Neural cell (in vitro differentiated cells): ENCODE data around the gene ACP4. TPM values are rescaled to one million over a fixed set of nuclear protein-coding genes. Genes with fewer than 3 reads are reported as not detected.
"Not testable (repeated sequence)": the region's sequence is repeated elsewhere in the genome, so short reads cannot be mapped to it uniquely, and the experiment has no call there.

Experiments used
- H2AFZ ChIP-seq: fragments of 200-600, 300-800 bp; sonication (generic), shearing (Covaris generic); 2 replicates; pipeline ENCODE4 v1.6.0; 2014; ENCODE audit warnings: low read depth, mild to moderate bottlenecking, antibody characterized with exemption, low read length, moderate library complexity
- H3F3A ChIP-seq: fragments of 200-600 bp; shearing (Covaris generic); 2 replicates; pipeline ENCODE4 v1.6.1; 2016; ENCODE audit warnings: mild to moderate bottlenecking, moderate library complexity, mixed read lengths, antibody characterized with exemption, low read length; ENCODE audit not compliant: insufficient read depth, poor library complexity, severe bottlenecking
- H3K27ac ChIP-seq: fragments of 200-600, 300-800 bp; sonication (generic), shearing (Covaris generic); 2 replicates; pipeline ENCODE4 v1.5.1; 2014; ENCODE audit warnings: mild to moderate bottlenecking, low read length, moderate library complexity
- H3K27me3 ChIP-seq: fragments of 300-800, 200-600 bp; sonication (generic), shearing (Covaris generic); 2 replicates; pipeline ENCODE4 v1.6.0; 2014; ENCODE audit warnings: mild to moderate bottlenecking, low read depth, low read length, moderate library complexity; ENCODE audit not compliant: insufficient read depth
- H3K36me3 ChIP-seq: fragments of 300-800, 200-600 bp; sonication (generic), shearing (Covaris generic); 2 replicates; pipeline ENCODE4 v1.5.1; 2014; ENCODE audit warnings: mild to moderate bottlenecking, antibody characterized with exemption, low read length, moderate library complexity; ENCODE audit not compliant: insufficient read depth
- H3K4me2 ChIP-seq: fragments of 300-800, 200-600 bp; sonication (generic), shearing (Covaris generic); 2 replicates; pipeline ENCODE4 v1.6.0; 2014; ENCODE audit warnings: mild to moderate bottlenecking, low read length
- H3K4me3 ChIP-seq: fragments of 300-800, 200-600 bp; sonication (generic), shearing (Covaris generic); 2 replicates; pipeline ENCODE4 v1.5.1; 2014; ENCODE audit warnings: mild to moderate bottlenecking, low read length, moderate library complexity
- H3K79me2 ChIP-seq: fragments of 200-600 bp; shearing (Covaris generic); replicated peaks from 2 replicates; pipeline ENCODE4 v1.6.0; 2014; ENCODE audit warnings: mild to moderate bottlenecking, low read length, moderate library complexity; ENCODE audit not compliant: insufficient read depth
- H3K9ac ChIP-seq: fragments of 300-800, 200-600 bp; sonication (generic), shearing (Covaris generic); 2 replicates; pipeline ENCODE4 v1.6.1; 2016; ENCODE audit warnings: mild to moderate bottlenecking, low read length, mixed read lengths
- H3K9me2 ChIP-seq: fragments of 200-600 bp; shearing (Covaris generic); 2 replicates; pipeline ENCODE4 v1.6.1; 2016; ENCODE audit warnings: mild to moderate bottlenecking, low read length, mixed read lengths; ENCODE audit not compliant: insufficient read depth
- H3K9me3 ChIP-seq: fragments of 200-600, 300-800 bp; sonication (generic), shearing (Covaris generic); 2 replicates; pipeline ENCODE4 v1.6.1; 2016; ENCODE audit warnings: mild to moderate bottlenecking, mixed run types, low read length, moderate library complexity, mixed read lengths
- H4K20me1 ChIP-seq: fragments of 200-600 bp; shearing (Covaris generic); 2 replicates; pipeline ENCODE4 v1.6.1; 2016; ENCODE audit warnings: mild to moderate bottlenecking, mixed run types; ENCODE audit not compliant: insufficient read depth
- EP300 ChIP-seq: fragments of 450-650 bp; conservative IDR thresholded peaks from 2 replicates; pipeline ENCODE4 v1.6.1; 2014; ENCODE audit warnings: antibody characterized with exemption, mild to moderate bottlenecking, moderate library complexity; ENCODE audit not compliant: poor library complexity, severe bottlenecking
- EZH2 ChIP-seq: fragments of 200-600, 300-800 bp; shearing (Covaris generic), sonication (generic); IDR thresholded peaks from 2 replicates; pipeline ENCODE4 v1.6.1; 2014; ENCODE audit warnings: antibody characterized with exemption, low read length, borderline replicate concordance, mild to moderate bottlenecking; ENCODE audit not compliant: insufficient read depth, poor library complexity, severe bottlenecking
- MXI1 ChIP-seq: fragments of 450-650 bp; conservative IDR thresholded peaks from 2 replicates; pipeline ENCODE4 v1.6.1; 2014; ENCODE audit warnings: antibody characterized with exemption, mild to moderate bottlenecking; ENCODE audit not compliant: poor library complexity, severe bottlenecking
- POLR2AphosphoS5 ChIP-seq: IDR thresholded peaks from 2 replicates; pipeline ENCODE4 v1.6.1; 2012
- RAD21 ChIP-seq: fragments of 450-650 bp; conservative IDR thresholded peaks from 2 replicates; pipeline ENCODE4 v1.6.1; 2014; ENCODE audit warnings: antibody characterized with exemption, mild to moderate bottlenecking, moderate library complexity
- SMC3 ChIP-seq: fragments of 450-650 bp; conservative IDR thresholded peaks from 2 replicates; pipeline ENCODE4 v1.6.1; 2014; ENCODE audit warnings: antibody characterized with exemption, mild to moderate bottlenecking, moderate library complexity; ENCODE audit not compliant: poor library complexity
- TAF1 ChIP-seq: IDR thresholded peaks from 2 replicates; pipeline ENCODE4 v1.6.1; 2012; ENCODE audit warnings: low read depth
- polyA plus RNA-seq: library from polyadenylated mRNA; depleted of rRNA; stranded (reverse); fragments of >200 nt; gene quantifications from 2 replicates; pipeline ENCODE4 v1.2.3, GENCODE V29; 2014
- TF ChIP-seq, protein P1 (sequence below): IDR thresholded peaks from 2 replicates; pipeline ENCODE4 v1.6.1; 2012; ENCODE audit warnings: borderline replicate concordance

Gene ACP4
- polyA plus RNA-seq, 1 donor from 2014 or later: not detected

DNA sequence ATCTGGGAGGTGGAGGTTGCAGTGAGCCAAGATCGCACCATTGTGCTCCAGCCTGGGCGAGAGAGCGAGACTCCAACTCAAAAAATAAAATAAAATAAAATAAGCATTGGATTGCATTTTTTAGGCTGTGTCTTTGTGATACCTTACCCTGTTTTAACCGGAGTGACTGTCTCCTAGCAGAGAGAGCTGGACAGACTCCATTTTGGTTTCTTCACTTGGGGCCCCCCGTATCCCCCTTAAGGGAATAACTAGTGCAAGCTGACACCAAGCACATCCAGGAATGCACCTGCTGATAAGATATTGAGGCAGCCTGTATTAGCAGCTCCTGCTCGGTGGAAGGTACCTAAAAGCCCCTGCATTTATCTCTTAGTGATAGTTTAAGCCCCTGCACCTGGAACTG lies 40.7 kb upstream of the ACP4 start:
- no peaks in the 10 kb centered on the region for H4K20me1 ChIP-seq
- no peak overlapping the region for H3K27ac ChIP-seq
- H3K79me2 ChIP-seq: no peaks in the 10 kb centered on the region
- H3K4me3 ChIP-seq: no peak overlapping the region
- no peak overlapping the region for H3K4me2 ChIP-seq
- no peaks in the 10 kb centered on the region for H3F3A ChIP-seq
- no peaks in the 10 kb centered on the region for H3K27me3 ChIP-seq
- TF ChIP-seq TAF1 (no peak), EP300 (no peak), MXI1 (no peak), POLR2AphosphoS5 (no peak), RAD21 (no peak)
- no peak overlapping the region for H3K9ac ChIP-seq
- no peaks in the 10 kb centered on the region for H3K9me3 ChIP-seq
- H3K36me3 ChIP-seq: no peaks in the 10 kb centered on the region
- no peaks in the 10 kb centered on the region for H3K9me2 ChIP-seq
- H2AFZ ChIP-seq: no peak overlapping the region

DNA sequence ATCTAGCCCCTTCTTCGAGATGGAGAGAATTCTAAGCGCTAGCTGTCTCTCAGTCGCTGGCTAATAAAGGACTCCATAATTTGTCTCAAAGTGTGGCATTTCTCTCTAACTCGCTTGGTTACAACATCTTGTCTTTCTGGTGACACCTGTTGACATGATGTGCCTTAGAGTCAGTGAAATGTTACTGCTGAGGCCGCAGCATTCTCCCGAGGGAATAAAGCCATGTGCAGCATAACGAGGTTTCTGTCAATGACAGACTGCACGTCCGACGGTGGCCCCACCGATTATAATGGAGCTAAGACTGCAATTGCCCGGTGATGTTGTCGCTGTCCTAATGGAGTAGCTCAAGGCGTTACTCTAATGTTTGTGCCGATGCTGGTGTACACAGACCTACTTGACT lies 40.2 kb upstream of the ACP4 start:
- no peak overlapping the region for H3K9ac ChIP-seq
- no peak overlapping the region for H2AFZ ChIP-seq
- H3K27ac ChIP-seq: no peak overlapping the region
- no peaks in the 10 kb centered on the region for H3F3A ChIP-seq
- no peaks in the 10 kb centered on the region for H4K20me1 ChIP-seq
- TF ChIP-seq POLR2AphosphoS5: no peak
- no peak for TF ChIP-seq EZH2
- TF ChIP-seq RAD21: no peak
- TF ChIP-seq SMC3: no peak
- no peak for TF ChIP-seq TAF1
- TF ChIP-seq MXI1: no peak
- TF ChIP-seq, protein P1, sequence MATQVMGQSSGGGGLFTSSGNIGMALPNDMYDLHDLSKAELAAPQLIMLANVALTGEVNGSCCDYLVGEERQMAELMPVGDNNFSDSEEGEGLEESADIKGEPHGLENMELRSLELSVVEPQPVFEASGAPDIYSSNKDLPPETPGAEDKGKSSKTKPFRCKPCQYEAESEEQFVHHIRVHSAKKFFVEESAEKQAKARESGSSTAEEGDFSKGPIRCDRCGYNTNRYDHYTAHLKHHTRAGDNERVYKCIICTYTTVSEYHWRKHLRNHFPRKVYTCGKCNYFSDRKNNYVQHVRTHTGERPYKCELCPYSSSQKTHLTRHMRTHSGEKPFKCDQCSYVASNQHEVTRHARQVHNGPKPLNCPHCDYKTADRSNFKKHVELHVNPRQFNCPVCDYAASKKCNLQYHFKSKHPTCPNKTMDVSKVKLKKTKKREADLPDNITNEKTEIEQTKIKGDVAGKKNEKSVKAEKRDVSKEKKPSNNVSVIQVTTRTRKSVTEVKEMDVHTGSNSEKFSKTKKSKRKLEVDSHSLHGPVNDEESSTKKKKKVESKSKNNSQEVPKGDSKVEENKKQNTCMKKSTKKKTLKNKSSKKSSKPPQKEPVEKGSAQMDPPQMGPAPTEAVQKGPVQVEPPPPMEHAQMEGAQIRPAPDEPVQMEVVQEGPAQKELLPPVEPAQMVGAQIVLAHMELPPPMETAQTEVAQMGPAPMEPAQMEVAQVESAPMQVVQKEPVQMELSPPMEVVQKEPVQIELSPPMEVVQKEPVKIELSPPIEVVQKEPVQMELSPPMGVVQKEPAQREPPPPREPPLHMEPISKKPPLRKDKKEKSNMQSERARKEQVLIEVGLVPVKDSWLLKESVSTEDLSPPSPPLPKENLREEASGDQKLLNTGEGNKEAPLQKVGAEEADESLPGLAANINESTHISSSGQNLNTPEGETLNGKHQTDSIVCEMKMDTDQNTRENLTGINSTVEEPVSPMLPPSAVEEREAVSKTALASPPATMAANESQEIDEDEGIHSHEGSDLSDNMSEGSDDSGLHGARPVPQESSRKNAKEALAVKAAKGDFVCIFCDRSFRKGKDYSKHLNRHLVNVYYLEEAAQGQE: no peak
- TF ChIP-seq EP300: no peak
- no peaks in the 10 kb centered on the region for H3K79me2 ChIP-seq
- H3K9me2 ChIP-seq: no peaks in the 10 kb centered on the region
- H3K36me3 ChIP-seq: no peaks in the 10 kb centered on the region
- H3K4me3 ChIP-seq: no peak overlapping the region
- no peak overlapping the region for H3K4me2 ChIP-seq
- H3K9me3 ChIP-seq: no peaks in the 10 kb centered on the region
- no peaks in the 10 kb centered on the region for H3K27me3 ChIP-seq

DNA sequence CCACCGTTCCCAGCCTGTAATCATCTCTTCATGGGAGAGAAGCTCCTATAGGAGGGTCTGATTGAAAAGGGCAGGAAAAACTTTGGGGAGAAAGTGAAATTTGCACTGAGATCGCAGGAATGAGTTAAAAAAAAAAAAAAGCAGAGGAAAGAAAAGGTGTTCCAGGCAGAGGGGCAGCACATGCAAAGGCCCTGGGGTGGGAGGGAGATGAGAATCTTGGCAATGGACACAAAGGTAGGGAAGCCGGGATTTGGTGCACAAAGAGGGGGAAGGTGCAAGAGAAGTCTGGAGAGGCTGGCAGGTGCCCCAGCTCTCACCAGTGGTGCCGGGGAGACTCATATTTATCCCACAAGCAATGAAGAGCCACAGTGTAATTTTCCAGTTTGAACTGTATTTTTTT lies 36.3 kb upstream of the ACP4 start:
- Histone ChIP-seq H3K9me2 (no peaks in the 10 kb centered on the region), H3K36me3 (no peaks in the 10 kb centered on the region), H3K27ac (no peak overlapping the region), H4K20me1 (no peaks in the 10 kb centered on the region), H3K4me2 (no peak overlapping the region), H3K27me3 (no peaks in the 10 kb centered on the region), H3K79me2 (no peaks in the 10 kb centered on the region), H3K9ac (no peak overlapping the region), H2AFZ (no peak overlapping the region), H3K9me3 (no peaks in the 10 kb centered on the region), H3F3A (no peaks in the 10 kb centered on the region), H3K4me3 (no peak overlapping the region)
- no peak for TF ChIP-seq POLR2AphosphoS5
- TF ChIP-seq TAF1: no peak
- TF ChIP-seq EP300: no peak

DNA sequence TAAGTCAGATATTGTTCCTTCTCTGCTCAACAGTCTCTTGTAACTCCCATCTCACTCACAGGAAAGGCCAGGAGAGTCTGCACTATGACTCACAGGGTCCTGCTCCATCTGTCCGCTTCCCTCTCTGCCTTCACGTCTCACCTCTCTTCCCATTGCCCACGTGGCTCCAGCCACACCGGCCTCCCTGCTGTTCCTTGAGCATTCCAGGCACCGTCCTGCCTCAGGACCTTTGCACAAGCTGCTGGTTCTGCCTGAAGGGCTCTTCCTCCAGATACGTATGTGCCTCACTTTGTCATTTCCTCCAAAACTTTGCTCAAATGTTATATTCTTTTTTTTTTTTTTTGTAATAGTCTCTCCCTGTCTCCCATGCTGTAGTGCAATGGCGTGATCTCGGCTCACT lies 34.0 kb upstream of the ACP4 start:
- H3K4me2 ChIP-seq, H3K9me3 ChIP-seq, H2AFZ ChIP-seq, H3K27ac ChIP-seq, H3K9me2 ChIP-seq, H3K79me2 ChIP-seq, H3F3A ChIP-seq, H4K20me1 ChIP-seq, H3K27me3 ChIP-seq, H3K4me3 ChIP-seq, H3K9ac ChIP-seq, H3K36me3 ChIP-seq: not testable (repeated sequence)

DNA sequence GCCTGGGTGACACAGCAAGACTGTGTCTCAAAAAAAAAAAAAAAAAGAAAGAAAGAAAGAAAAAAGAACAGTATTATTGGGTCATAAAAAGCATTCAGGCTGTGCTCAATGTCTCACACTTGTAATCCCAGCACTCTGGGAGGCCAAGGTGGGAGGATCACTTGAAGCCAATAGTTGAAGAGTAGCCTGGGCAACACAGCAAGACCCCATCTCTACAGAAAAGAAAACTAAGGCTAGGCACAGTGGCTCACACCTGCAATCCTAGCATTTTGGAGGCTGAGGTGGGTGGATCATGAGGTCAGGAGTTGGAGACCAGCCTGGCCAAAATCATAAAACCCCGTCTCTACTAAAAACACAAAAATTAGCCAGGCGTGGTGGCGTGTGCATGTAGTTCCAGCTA lies 32.6 kb upstream of the ACP4 start:
- H3K36me3 ChIP-seq, H2AFZ ChIP-seq, H3K79me2 ChIP-seq, H3K9me2 ChIP-seq, H3K4me3 ChIP-seq, H3K27ac ChIP-seq, H3K9me3 ChIP-seq, H3K4me2 ChIP-seq, H3K9ac ChIP-seq, H3K27me3 ChIP-seq, H4K20me1 ChIP-seq, H3F3A ChIP-seq: not testable (repeated sequence)

DNA sequence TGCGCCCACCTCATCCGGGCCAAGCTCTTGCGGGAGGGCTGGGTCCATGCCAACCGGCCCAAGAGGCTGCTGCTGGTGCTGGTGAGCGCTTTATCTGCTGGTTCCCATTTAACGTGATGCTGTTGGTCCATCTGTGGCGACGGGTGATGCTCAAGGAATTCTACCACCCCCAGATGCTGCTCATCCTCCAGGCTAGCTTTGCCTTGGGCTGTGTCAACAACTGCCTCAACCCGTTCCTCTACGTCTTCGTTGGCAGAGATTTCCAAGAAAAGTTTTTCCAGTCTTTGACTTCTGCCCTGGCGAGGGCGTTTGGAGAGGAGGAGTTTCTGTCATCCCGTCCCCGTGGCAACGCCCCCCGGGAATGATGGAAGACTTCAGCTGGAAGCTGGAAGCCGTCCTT lies 31.1 kb upstream of the ACP4 start:
- not testable (repeated sequence) for H3K4me3 ChIP-seq, H3K9me3 ChIP-seq, H3K27me3 ChIP-seq, H3K79me2 ChIP-seq, H3K27ac ChIP-seq, H3K9me2 ChIP-seq, H2AFZ ChIP-seq, H3K36me3 ChIP-seq, H4K20me1 ChIP-seq, H3F3A ChIP-seq, H3K4me2 ChIP-seq, H3K9ac ChIP-seq
